ENCODE data around the gene PDK1.

PDK1 gene

GRCh38 chr2:172555522-172556283, at the start of gene PDK1:
TSS of gene PDK1 (plus strand) at chr2:172556090. CDS start at chr2:172556151, 61 bp downstream.
- Histone ChIP-seq H3K4me3 (ENCODE audit: low read depth, low read length) (peak within 1 kb of the TSS; percentile 70), H3K4me1 (ENCODE audit: control insufficient read depth, insufficient read depth, low read length) (peaks cover 49% of the 10 kb centered on the region), H3K9me3 (ENCODE audit: control insufficient read depth, insufficient read depth, low read depth, low read length) (no peaks in the 10 kb centered on the region), H3K27ac (ENCODE audit: low read depth, low read length) (peak within 1 kb of the TSS; percentile 86; the same call in 1 of the 2 replicates), H3K9ac (ENCODE audit: low read length) (peak within 1 kb of the TSS; percentile 89), H3K36me3 (ENCODE audit: control insufficient read depth, insufficient read depth, low read length) (peaks cover 20% of the 10 kb centered on the region), H3K27me3 (ENCODE audit: control insufficient read depth, insufficient read depth, low read length) (no peaks in the 10 kb centered on the region)

GRCh38 chr2:172507199-172507598, 48.7 kb upstream of the PDK1 start:
- no peaks in the 10 kb centered on the region for H3K4me1 ChIP-seq (ENCODE audit: control insufficient read depth, insufficient read depth, low read length)
- H3K4me3 ChIP-seq (ENCODE audit: low read depth, low read length): no peak overlapping the region
- H3K27me3 ChIP-seq (ENCODE audit: control insufficient read depth, insufficient read depth, low read length): no peaks in the 10 kb centered on the region
- H3K27ac ChIP-seq (ENCODE audit: low read depth, low read length): no peak overlapping the region
- H3K9me3 ChIP-seq (ENCODE audit: control insufficient read depth, insufficient read depth, low read depth, low read length): peaks cover 16% of the 10 kb centered on the region
- no peak overlapping the region for H3K9ac ChIP-seq (ENCODE audit: low read length)
- H3K36me3 ChIP-seq (ENCODE audit: control insufficient read depth, insufficient read depth, low read length): peaks cover 63% of the 10 kb centered on the region

- H3K27me3 ChIP-seq (ENCODE audit: control insufficient read depth, insufficient read depth, low read length): no peaks in the 10 kb centered on the region
- peaks cover 33% of the 10 kb centered on the region for H3K9me3 ChIP-seq (ENCODE audit: control insufficient read depth, insufficient read depth, low read depth, low read length)
- no peak overlapping the region for H3K27ac ChIP-seq (ENCODE audit: low read depth, low read length)
- H3K9ac ChIP-seq (ENCODE audit: low read length): no peak overlapping the region
- peaks cover 40% of the 10 kb centered on the region for H3K36me3 ChIP-seq (ENCODE audit: control insufficient read depth, insufficient read depth, low read length)
- no peaks in the 10 kb centered on the region for H3K4me1 ChIP-seq (ENCODE audit: control insufficient read depth, insufficient read depth, low read length)
- H3K4me3 ChIP-seq (ENCODE audit: low read depth, low read length): no peak overlapping the region
These were observed 45.8 kb upstream of the PDK1 start for GRCh38 chr2:172510088-172510487.

GRCh38 chr2:172510548-172510947, 45.3 kb upstream of the PDK1 start:
- Histone ChIP-seq H3K4me1 (ENCODE audit: control insufficient read depth, insufficient read depth, low read length) (no peaks in the 10 kb centered on the region), H3K9me3 (ENCODE audit: control insufficient read depth, insufficient read depth, low read depth, low read length) (peaks cover 36% of the 10 kb centered on the region), H3K9ac (ENCODE audit: low read length) (no peak overlapping the region), H3K27me3 (ENCODE audit: control insufficient read depth, insufficient read depth, low read length) (no peaks in the 10 kb centered on the region), H3K36me3 (ENCODE audit: control insufficient read depth, insufficient read depth, low read length) (peaks cover 35% of the 10 kb centered on the region), H3K27ac (ENCODE audit: low read depth, low read length) (no peak overlapping the region), H3K4me3 (ENCODE audit: low read depth, low read length) (no peak overlapping the region)

- no peaks in the 10 kb centered on the region for H3K27me3 ChIP-seq (ENCODE audit: control insufficient read depth, insufficient read depth, low read length)
- H3K4me3 ChIP-seq (ENCODE audit: low read depth, low read length): no peak overlapping the region
These were observed 42.9 kb upstream of the PDK1 start for GRCh38 chr2:172512810-172513523.

GRCh38 chr2:172513524-172513900, 42.4 kb upstream of the PDK1 start:
- Histone ChIP-seq H3K27ac (ENCODE audit: low read depth, low read length) (no peak overlapping the region), H3K27me3 (ENCODE audit: control insufficient read depth, insufficient read depth, low read length) (no peaks in the 10 kb centered on the region), H3K9ac (ENCODE audit: low read length) (no peak overlapping the region), H3K9me3 (ENCODE audit: control insufficient read depth, insufficient read depth, low read depth, low read length) (peaks cover 46% of the 10 kb centered on the region), H3K4me1 (ENCODE audit: control insufficient read depth, insufficient read depth, low read length) (no peaks in the 10 kb centered on the region), H3K36me3 (ENCODE audit: control insufficient read depth, insufficient read depth, low read length) (peaks cover 21% of the 10 kb centered on the region), H3K4me3 (ENCODE audit: low read depth, low read length) (no peak overlapping the region)

More at GRCh38 chr2:172512810-172513523, 42.9 kb upstream of the PDK1 start:
- Histone ChIP-seq H3K27ac (ENCODE audit: low read depth, low read length) (no peak overlapping the region), H3K4me1 (ENCODE audit: control insufficient read depth, insufficient read depth, low read length) (no peaks in the 10 kb centered on the region), H3K36me3 (ENCODE audit: control insufficient read depth, insufficient read depth, low read length) (peaks cover 26% of the 10 kb centered on the region), H3K9me3 (ENCODE audit: control insufficient read depth, insufficient read depth, low read depth, low read length) (peaks cover 46% of the 10 kb centered on the region), H3K9ac (ENCODE audit: low read length) (no peak overlapping the region)

GRCh38 chr2:172513935-172514586, 41.8 kb upstream of the PDK1 start:
- Histone ChIP-seq H3K9ac (ENCODE audit: low read length) (no peak overlapping the region), H3K27me3 (ENCODE audit: control insufficient read depth, insufficient read depth, low read length) (no peaks in the 10 kb centered on the region), H3K36me3 (ENCODE audit: control insufficient read depth, insufficient read depth, low read length) (peaks cover 21% of the 10 kb centered on the region), H3K27ac (ENCODE audit: low read depth, low read length) (no peak overlapping the region), H3K4me3 (ENCODE audit: low read depth, low read length) (no peak overlapping the region), H3K9me3 (ENCODE audit: control insufficient read depth, insufficient read depth, low read depth, low read length) (peaks cover 46% of the 10 kb centered on the region), H3K4me1 (ENCODE audit: control insufficient read depth, insufficient read depth, low read length) (no peaks in the 10 kb centered on the region)

GRCh38 chr2:172516299-172516698, 39.6 kb upstream of the PDK1 start:
- Histone ChIP-seq H3K27ac (ENCODE audit: low read depth, low read length) (no peak overlapping the region), H3K4me3 (ENCODE audit: low read depth, low read length) (no peak overlapping the region)

GRCh38 chr2:172518995-172519394, 36.9 kb upstream of the PDK1 start:
- Histone ChIP-seq H3K9me3 (ENCODE audit: control insufficient read depth, insufficient read depth, low read depth, low read length) (peaks cover 45% of the 10 kb centered on the region), H3K27ac (ENCODE audit: low read depth, low read length) (no peak overlapping the region), H3K4me1 (ENCODE audit: control insufficient read depth, insufficient read depth, low read length) (no peaks in the 10 kb centered on the region), H3K9ac (ENCODE audit: low read length) (no peak overlapping the region), H3K4me3 (ENCODE audit: low read depth, low read length) (no peak overlapping the region), H3K36me3 (ENCODE audit: control insufficient read depth, insufficient read depth, low read length) (no peaks in the 10 kb centered on the region), H3K27me3 (ENCODE audit: control insufficient read depth, insufficient read depth, low read length) (no peaks in the 10 kb centered on the region)

More at GRCh38 chr2:172516299-172516698, 39.6 kb upstream of the PDK1 start:
- Histone ChIP-seq H3K9me3 (ENCODE audit: control insufficient read depth, insufficient read depth, low read depth, low read length) (peaks cover 54% of the 10 kb centered on the region), H3K36me3 (ENCODE audit: control insufficient read depth, insufficient read depth, low read length) (peaks cover 10% of the 10 kb centered on the region), H3K4me1 (ENCODE audit: control insufficient read depth, insufficient read depth, low read length) (no peaks in the 10 kb centered on the region), H3K9ac (ENCODE audit: low read length) (no peak overlapping the region), H3K27me3 (ENCODE audit: control insufficient read depth, insufficient read depth, low read length) (no peaks in the 10 kb centered on the region)

- no peak overlapping the region for H3K4me3 ChIP-seq (ENCODE audit: low read depth, low read length)
- H3K36me3 ChIP-seq (ENCODE audit: control insufficient read depth, insufficient read depth, low read length): peaks cover 11% of the 10 kb centered on the region
- no peaks in the 10 kb centered on the region for H3K4me1 ChIP-seq (ENCODE audit: control insufficient read depth, insufficient read depth, low read length)
- H3K9ac ChIP-seq (ENCODE audit: low read length): no peak overlapping the region
- no peaks in the 10 kb centered on the region for H3K27me3 ChIP-seq (ENCODE audit: control insufficient read depth, insufficient read depth, low read length)
- H3K27ac ChIP-seq (ENCODE audit: low read depth, low read length): no peak overlapping the region
- H3K9me3 ChIP-seq (ENCODE audit: control insufficient read depth, insufficient read depth, low read depth, low read length): peaks cover 67% of the 10 kb centered on the region
These were observed 30.3 kb upstream of the PDK1 start for GRCh38 chr2:172525601-172526000.

GRCh38 chr2:172531309-172531708, 24.6 kb upstream of the PDK1 start:
- Histone ChIP-seq H3K4me1 (ENCODE audit: control insufficient read depth, insufficient read depth, low read length) (peaks cover 7% of the 10 kb centered on the region; the same call in 1 of the 2 replicates), H3K9ac (ENCODE audit: low read length) (no peak overlapping the region), H3K36me3 (ENCODE audit: control insufficient read depth, insufficient read depth, low read length) (peaks cover 9% of the 10 kb centered on the region), H3K9me3 (ENCODE audit: control insufficient read depth, insufficient read depth, low read depth, low read length) (peaks cover 66% of the 10 kb centered on the region), H3K4me3 (ENCODE audit: low read depth, low read length) (no peak overlapping the region), H3K27ac (ENCODE audit: low read depth, low read length) (no peak overlapping the region), H3K27me3 (ENCODE audit: control insufficient read depth, insufficient read depth, low read length) (no peaks in the 10 kb centered on the region)

All from HUES6 (cell line).